Activated CD8-positive, alpha-beta memory T cell treated with anti-CD3 and anti-CD28 coated beads for 36 hours (primary cell): Measurements from ENCODE around the gene CD300LD. TPM values are rescaled to one million over a fixed set of nuclear protein-coding genes. Genes with fewer than 3 reads are reported as not detected.

ENCODE experiments used
- CTCF ChIA-PET: fragments of 350-600 bp; sonication (Branson Sonifier 250); formaldehyde crosslinking; loops from one replicate; lab custom pipeline; 2021; ENCODE audit warnings: antibody characterized with exemption; lab: Charles Lee
- POLR2A ChIA-PET: fragments of 350-600 bp; sonication (Branson Sonifier 250); formaldehyde crosslinking; loops from one replicate; lab custom pipeline; 2021; ENCODE audit warnings: antibody characterized with exemption; lab: Charles Lee
- total RNA-seq, 2 experiments: library from RNA; stranded (reverse); gene quantifications; one replicate each; pipeline ENCODE4 v1.2.3, GENCODE V29; 2021

The CD300LD gene
- total RNA-seq, 2 experiments from 2014 or later = not detected

DNA sequence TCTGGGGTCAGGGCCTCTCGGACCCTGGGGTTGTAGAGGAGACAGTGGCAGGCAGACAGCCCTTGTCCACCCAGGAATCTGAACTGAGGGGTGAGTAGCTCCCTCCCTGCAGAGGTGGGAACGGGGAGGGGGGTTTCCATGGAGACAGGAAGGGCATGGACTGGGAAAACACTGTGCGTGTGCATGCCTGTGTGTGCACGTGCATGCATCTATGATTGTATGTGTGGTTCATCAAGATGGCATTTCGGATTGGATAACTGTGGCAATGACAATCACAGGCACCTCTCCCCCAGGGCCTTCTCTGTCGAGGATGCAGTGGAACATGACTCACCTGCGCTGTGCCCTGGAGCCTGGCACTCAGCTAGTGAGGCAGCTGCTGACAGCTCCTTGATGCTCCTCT is 40.0 kb downstream of the CD300LD start:
- POLR2A ChIA-PET = no interaction called here
- CTCF ChIA-PET = interaction anchor here (1.0 kb wide), 1 partner anchor 14 kb away, joined by 4 read pairs; no protein-coding TSS in a partner anchor

DNA sequence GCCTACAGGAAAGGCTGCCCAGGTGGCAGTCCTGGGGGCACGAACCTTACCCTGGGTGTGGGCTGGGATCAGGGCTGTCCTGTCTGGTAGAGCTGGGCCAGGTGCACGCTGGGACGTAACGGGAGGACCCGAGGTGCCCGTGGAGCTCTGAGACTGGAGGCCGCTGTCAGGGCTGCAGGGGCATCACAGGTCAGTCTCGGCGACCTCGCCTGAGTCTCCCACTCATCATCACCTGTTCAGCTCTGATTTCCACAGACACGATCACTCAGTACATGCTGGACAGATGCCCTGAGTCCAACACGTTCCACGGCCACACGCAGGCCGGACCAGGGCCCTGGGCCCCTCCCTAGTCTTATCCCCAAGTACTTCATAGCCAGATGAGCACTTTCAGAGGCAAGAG is 41.5 kb downstream of the CD300LD start:
- ChIA-PET CTCF (no interaction called here), POLR2A (no interaction called here)

DNA sequence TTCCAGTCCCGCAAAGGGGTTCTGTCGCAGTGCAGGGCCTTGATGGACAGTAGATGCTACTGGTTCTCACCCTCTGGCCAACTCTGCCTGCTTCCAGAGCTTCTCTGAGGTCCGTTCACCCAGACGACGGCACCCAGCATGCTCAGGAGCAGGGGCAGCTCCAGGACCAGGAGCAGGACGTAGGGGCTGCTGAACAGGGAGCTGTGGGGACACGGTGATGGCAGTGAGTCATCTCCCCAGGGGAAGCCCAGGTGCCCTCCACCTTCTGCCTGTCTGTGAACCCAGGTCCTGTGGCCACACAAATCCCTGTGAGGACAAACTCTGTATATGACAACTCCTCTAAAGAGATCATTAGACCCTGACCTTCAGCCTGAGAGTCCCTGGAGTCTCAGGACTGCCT is 42.7 kb downstream of the CD300LD start:
- CTCF ChIA-PET = no interaction called here

DNA sequence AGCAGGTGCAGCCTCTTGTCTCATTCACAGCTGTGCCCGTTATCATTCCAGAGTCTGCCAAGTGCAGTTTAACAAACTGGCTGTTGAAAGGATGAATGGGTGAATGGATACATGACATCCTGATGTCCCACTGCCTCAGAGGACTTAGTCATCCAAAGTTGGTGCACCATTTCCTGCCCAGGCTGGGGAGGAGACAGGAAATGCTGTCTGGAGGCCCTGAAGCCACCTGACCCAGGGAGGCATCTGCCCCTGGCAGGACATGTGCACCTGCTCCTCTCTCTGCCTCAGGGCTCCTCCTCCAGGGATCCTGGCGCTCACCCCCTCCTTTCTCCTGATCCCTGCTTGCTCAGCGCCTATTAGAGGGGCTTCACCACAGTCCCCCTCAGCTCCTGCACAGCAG is 44.3 kb downstream of the CD300LD start:
- ChIA-PET CTCF (no interaction called here), POLR2A (no interaction called here)

More for the DNA sequence above, 42.7 kb downstream of the CD300LD start:
- POLR2A ChIA-PET = no interaction called here

DNA sequence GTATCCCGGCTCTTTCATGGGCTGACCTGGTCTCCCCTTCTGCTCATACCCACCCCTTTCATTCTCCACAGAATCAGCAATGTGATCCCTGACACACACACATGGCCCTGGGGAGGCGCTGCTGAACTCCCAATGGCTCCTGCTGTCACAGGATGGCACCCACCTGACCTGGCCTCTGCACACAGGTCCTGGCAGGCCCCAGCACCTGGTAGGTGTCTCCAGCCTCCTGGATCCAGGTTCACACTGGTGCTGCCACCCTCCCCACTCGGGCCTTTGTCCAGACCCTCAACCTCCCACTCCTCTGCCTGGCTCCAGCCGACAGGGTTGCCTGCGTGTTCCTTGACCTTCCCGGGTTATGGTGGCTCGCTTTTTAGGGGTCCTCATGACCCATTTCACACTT is 44.8 kb downstream of the CD300LD start:
- POLR2A ChIA-PET = no interaction called here
- CTCF ChIA-PET = no interaction called here

DNA sequence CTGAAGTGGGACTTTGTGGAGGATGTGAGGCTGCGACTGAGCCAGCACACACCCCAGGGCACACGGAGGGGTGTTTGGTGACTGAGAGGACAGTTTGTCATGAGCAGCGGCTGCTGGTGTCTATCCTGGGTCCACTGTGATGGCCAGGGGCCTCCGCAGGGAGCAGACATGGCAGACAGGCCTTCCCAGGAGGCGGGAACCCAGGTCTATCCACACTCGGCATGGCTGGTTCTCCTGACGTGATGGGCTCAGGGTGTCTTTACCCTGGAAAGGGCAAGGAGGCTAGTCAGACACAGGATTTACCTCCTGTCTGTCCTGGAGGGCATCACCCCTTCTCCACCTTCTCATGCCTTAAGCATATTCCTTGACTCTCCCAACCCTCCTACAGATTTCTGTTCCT is 45.5 kb downstream of the CD300LD start:
- CTCF ChIA-PET = no interaction called here
- POLR2A ChIA-PET = interaction anchor here (0.5 kb wide), 1 partner anchor 94 kb away, joined by 3 read pairs; no protein-coding TSS in a partner anchor

DNA sequence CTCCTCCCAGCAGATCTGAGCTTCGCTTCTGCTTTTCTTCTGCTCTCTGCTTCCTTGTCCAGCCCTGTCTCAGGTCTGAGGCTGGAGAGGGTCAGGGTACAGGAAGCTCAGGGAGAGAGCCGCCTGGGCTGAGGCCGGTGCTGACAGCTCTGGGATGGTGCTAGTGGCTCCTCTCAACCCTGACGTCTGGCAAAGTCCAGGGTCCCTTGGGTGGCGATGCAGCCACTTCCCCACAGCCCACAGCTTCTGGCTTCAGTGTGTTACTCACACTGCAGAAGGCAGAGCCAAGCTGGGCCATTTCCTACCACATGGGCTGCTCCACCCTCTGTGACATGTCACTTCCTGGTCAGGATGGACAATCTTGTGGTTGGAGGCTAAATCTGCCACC is 46.2 kb downstream of the CD300LD start, which contains the start of gene CD300C:
TSS of gene CD300C (minus strand) at position 273 of the 388 bp plus-strand sequence. CDS start 333 bp downstream, outside the sequence.
- POLR2A ChIA-PET = no interaction called here
- CTCF ChIA-PET = no interaction called here

DNA sequence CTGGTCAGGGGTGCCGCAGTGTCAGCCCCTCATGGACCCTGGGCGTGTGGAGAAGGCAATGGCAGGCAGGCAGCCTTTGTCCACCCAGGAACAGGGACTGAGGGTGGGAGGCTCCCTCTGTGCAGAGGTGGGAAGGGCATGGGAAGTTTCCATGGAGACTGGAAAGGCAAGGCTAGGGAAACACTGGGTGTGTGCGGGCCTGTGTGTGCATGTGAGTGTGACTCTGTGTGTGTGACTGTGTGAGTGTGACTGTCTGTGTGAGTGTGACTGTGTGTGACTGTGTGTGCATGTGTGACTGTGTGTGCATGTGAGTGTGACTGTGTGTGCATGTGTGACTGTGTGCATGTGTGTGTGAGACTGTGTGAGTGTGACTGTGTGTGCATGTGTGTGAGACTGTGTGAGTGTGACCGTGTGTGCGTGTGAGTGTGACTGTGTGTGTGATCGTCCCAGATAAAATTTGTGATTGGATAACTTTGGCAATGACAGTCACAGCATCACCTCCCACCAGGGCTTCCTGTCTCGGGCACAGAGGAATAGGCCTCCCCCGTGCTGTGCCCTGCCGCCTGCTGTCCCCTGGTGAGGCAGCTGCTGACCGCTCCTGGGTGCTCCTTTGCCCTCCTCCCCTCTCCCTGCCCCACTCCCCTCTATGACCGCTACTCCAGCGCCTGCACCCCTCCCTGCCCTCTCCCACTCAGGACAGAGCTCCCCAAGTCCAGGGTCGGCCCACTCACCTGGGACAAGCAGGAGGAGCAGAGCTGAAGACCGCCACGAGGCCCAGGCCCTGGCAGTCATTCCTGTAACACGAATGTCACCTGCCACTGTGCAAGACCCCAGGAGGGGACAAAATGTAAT is 46.9 kb downstream of the CD300LD start:
- ChIA-PET CTCF (no interaction called here), POLR2A (no interaction called here)

DNA sequence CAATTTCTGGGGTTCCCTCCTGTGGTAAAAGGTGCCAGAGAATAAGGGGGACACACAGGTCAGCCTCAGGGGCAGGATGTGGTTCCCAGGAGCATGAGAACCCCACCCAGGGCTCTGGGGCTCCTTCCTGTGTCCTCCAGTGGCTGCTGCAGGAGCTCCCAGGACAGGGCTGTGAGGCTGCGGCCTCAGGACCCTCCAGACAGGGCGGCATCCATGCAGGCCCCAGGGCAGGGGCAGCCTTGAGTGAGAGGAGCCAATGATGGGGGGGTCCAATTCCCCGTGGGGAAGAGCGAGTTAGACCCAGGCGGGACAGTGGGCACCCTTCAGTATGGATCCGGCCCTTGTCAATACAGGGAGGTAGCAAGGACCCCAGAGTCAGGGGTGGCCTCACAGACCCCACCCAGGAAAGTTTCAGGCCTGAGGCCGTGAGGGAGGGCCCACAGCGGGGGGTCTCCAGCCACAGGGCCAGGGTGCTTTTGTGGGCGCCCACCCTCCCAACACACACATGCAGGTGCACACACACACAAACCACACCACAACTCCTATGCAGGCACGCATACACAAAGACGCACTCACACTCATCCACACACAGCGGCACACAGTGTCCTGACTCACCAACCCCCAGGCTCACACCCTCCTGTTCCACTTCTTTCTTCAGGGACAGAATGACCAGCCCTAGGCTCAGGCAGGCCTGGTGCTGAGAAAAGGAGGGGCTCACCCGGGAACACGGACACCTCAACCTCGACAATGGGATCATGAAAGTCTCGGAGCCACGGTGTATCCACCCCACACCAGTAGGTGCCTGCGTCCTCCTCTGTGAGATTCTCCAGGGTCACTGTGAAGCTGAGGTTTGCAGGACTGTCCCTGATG is 48.0 kb downstream of the CD300LD start:
- CTCF ChIA-PET = interaction anchor here (0.5 kb wide), 1 partner anchor 125 kb away, joined by 4 read pairs; no protein-coding TSS in a partner anchor
- POLR2A ChIA-PET = no interaction called here

DNA sequence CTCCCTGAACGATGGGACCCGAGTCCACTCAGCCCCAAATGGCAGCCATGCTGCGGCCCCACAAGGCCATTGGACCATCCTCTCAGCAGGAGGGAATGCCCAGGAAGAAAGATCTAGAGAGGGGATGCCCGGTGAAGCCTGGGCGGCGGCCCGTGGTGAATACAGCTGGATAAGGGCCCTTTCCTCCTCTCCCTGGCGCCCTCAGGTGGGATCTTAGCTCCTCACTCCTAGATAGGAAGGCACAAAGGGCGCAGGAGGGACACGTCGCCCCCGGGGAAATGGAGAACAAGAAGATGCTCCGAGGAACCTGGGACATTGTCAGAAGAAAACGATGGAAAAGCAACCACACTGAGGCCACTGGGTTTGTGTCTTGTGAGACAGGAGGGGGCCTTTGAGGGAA is 48.7 kb downstream of the CD300LD start:
- CTCF ChIA-PET = no interaction called here

DNA sequence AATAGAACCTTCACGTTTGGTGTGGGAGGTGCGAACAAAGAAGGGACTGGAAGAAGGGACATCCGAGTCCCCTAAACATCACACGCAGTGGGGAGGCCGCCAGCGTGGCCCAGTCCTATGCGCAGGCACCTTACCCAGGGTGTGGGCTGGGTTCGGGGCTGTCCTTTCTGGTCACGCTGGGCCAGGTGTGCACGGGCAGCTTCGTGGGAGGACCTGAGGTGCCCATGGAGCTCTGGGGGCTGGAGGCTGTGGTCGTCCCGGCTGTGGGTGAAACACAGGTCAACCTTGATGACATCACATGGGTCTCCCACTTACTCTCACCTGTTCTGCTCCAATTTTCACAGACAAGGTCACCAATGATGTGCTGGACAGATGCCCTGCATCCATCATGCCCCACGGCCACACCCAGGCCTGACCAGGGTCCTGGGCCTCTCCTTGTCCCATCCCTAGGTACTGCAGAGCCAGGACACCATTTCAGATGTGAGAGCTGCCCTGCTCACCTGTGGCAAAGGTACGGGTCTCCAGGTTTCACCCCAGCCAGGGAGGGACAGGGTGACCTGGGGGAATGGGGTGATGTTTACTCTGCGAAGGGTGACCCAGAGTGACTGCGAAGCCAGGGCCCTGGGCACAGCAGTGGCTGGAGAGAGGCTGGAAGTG is 49.2 kb downstream of the CD300LD start:
- POLR2A ChIA-PET = no interaction called here
- CTCF ChIA-PET = no interaction called here

More for the DNA sequence above, 48.7 kb downstream of the CD300LD start:
- POLR2A ChIA-PET = no interaction called here

DNA sequence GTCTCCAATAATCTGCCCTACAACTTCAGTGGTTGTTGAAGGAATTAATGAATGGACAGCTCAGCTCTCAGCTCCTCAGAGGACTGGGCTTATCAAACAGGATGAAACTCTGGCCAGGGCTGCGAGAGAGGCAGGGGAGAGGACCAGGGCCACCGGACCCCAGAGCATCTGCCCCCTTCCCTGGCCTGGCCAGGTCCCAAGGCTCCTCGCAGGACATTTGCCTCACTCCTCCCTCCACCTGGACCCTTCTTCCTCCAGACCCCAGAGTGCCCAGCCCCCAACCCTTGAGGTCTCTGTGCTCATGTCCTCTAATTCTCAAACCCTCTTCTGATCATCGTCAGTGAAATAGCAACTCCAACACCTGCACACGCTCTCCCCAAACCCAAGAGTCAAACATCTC is 49.9 kb downstream of the CD300LD start:
- ChIA-PET POLR2A (no interaction called here), CTCF (no interaction called here)

DNA sequence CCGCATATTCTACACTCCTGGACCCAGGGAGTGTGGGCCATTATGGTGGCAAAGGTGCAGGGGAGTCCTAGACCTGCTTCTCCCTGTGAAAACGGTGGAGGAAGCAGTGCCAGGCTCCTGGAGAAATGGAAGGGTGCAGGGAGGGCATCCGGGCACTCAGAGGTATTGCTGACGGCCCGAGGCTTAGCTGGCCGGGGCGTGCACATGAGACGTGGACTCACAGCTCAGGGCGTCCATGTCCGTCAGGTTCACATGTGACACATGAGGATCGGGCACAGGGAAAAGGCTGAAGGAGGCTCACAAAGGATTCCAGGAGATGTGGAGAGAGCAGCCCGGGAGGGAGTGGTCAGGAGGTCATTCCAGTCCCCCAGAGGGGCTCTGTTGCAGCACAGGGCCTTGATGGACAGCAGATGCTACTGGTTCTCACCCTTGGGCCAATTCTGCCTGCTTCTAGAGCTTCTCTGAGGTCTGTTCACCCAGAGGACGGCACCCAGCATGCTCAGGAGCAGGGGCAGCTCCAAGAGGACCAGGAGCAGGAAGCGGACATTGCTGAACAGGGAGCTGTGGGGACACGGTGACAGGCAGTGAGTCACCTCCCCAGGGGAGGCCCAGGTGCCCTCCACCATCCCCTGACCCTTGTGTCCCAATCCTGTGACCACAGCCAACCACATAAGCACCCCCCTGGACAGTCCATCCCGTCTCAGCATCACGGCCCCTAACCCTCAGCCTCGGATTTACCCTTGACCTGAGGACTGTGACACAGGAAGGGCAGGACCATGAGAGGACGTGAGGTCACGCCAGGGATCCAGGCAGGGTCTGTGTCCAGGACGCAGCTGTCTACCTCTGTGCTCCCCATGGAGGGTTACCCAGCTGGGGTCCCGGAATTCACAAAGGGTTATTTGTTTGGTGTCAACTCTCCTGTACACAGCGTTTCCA is 50.6 kb downstream of the CD300LD start:
- POLR2A ChIA-PET = no interaction called here
- CTCF ChIA-PET = no interaction called here

DNA sequence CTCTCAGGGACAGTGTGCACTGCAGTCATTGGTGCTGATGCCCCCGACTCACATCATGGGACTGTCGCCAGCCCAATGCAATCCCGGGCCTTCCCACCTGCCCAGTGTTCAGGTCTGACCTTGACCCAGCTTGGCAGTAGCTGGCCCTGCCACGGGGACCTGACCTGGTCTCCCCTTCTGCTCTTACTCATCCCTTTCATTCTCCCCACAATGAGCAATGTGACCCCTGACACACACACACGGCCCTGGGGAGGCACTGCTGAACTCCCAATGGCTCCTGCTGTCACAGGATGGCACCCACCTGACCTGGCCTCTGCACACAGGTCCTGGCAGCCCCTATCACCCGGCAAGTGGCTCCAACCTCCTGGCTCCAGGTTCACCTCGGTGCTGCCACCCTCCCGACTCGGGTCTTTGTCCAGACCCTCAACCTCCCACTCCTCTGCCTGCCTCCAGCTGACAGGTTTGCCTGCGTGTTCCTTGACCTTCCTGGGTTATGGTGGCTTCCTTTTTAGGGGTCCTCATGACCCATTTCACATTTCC is 52.7 kb downstream of the CD300LD start:
- ChIA-PET POLR2A (no interaction called here), CTCF (no interaction called here)

DNA sequence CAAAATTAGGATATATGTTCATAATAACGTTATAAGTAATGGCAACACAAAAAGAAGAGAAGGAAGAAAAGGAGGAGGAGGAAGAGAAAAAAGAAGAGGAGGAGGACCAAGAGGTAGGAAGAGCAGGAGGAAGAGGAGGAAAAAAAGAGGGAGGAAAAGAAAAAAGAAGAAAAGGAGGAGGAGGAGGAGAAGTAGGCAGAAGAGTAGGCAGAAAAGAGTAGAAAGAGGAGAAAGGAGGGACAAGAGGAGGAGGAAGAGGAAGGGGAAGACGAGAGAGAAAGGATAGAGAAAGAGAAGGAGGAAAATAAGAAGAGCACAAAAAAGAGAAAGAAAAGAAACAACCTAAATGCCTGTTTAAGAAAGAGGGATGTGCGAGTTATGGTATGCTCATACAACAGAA is 55.2 kb downstream of the CD300LD start:
- ChIA-PET POLR2A (no interaction called here), CTCF (no interaction called here)

DNA sequence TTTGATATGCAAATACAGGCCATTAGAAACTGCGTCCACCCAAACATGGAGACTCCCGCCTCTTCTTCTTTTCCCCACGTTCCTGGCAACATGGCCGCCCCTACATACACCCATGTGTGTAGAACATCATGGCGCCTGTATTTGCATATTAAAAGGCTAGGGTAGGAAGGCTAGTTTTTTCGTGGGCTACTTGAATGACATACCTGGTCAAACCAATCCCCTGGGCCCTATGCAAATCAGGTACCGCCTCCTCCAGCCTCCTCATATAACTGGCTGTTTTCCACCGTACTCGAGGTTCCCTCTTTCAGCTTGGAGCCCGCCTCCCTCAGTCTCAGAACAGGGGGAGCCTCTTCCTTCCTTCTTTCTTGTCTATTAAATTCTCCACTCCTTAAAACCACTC is 60.0 kb downstream of the CD300LD start:
- CTCF ChIA-PET = interaction anchor here (0.6 to 2.2 kb wide), 3 partner anchors 13 to 163 kb away, joined by 3 to 20 read pairs (median 11); partner anchors contain the start of gene GPR142
- POLR2A ChIA-PET = no interaction called here

DNA sequence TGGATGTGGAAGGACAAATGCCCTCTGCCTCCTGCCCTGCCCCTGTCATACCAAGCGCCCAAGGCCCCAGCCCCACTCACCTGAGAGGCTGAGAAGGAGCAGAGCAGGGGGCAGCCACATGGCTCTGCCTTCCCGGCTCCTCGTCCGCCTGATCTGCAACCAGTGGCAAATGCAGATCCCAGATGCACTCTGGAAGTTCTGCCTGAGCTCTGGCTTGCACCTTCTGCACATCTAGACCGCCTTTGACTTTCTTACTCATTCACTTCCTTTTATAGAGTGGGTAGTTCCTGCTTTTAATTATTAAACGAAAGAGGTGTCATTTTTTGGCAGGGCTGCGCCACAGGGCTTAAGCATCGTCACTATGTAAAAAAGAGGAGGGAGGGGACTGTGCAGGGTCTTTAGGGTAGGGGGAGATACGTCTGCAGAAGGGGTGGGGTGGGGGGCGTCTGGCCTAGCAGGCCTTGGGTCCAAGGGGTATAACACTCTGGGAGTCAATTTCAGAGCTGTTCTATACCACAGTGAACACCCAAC is 60.8 kb downstream of the CD300LD start, which contains the start of gene CD300LB:
TSS of gene CD300LB (minus strand) at position 245 of the 531 bp plus-strand sequence. CDS start at position 120, 125 bp downstream.
- POLR2A ChIA-PET = no interaction called here
- CTCF ChIA-PET = interaction anchor here (1.1 to 2.2 kb wide), 2 partner anchors 152 to 163 kb away, joined by 4 to 20 read pairs; partner anchors contain the start of gene GPR142

DNA sequence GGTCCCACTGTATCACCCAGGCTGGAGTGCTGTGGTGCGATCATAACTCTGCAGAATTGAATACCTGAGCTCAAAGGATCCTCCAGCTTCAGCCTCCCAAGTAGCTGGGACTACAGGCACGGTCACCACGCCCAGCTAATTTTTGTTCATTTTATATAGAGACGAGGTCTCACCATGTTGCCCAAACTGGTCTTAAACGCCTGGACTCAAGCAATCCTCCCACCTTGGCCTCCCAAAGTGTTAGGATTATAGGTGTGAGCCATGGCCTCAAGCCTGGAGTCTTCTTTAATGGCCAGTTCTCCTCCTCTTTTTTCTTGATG is 61.3 kb downstream of the CD300LD start:
- ChIA-PET CTCF (interaction anchor here (0.8 to 1.1 kb wide), 2 partner anchors 152 to 162 kb away, joined by 3 to 4 read pairs; no protein-coding TSS in a partner anchor), POLR2A (no interaction called here)
